SK-N-MC (cell line): ENCODE measurements around the gene DNAI1.

Experiments
- DNase-seq: peaks from one replicate; pipeline ENCODE4 v3.0.0-alpha.2; 2011; ENCODE audit warnings: low read depth, low spot score
- H3K27ac ChIP-seq: fragments of 200-600 bp; sonication (generic); 2 replicates; pipeline ENCODE4 v1.5.1; 2016; ENCODE audit warnings: mixed run types
- H3K36me3 ChIP-seq: fragments of 200-600 bp; sonication (generic); 2 replicates; pipeline ENCODE4 v1.6.1; 2017; ENCODE audit warnings: antibody characterized with exemption, low read length, mixed read lengths; ENCODE audit not compliant: insufficient read depth
- H3K4me3 ChIP-seq: fragments of 200-600 bp; sonication (generic); 2 replicates; pipeline ENCODE4 v1.5.1; 2016
- H3K9ac ChIP-seq: fragments of 200-600 bp; sonication (generic); 2 replicates; pipeline ENCODE4 v1.8.0; 2017; ENCODE audit warnings: mixed run types, mixed read lengths; ENCODE audit not compliant: insufficient read length
- H3K9me3 ChIP-seq: fragments of 200-600 bp; sonication (generic); 2 replicates; pipeline ENCODE4 v1.6.1; 2017; ENCODE audit warnings: low read depth, mild to moderate bottlenecking, antibody characterized with exemption, low read length, moderate library complexity, mixed read lengths
- EZH2 ChIP-seq: fragments of 200-600 bp; sonication (generic); IDR thresholded peaks from one replicate; pipeline ENCODE4 v1.6.1; 2017; ENCODE audit warnings: antibody characterized with exemption
- FOXP2 ChIP-seq: optimal IDR thresholded peaks from 2 replicates; pipeline ENCODE3; 2011; ENCODE audit warnings: mild to moderate bottlenecking, moderate library complexity; ENCODE audit not compliant: insufficient read depth; ENCODE audit errors: extremely low read length, control extremely low read depth
- POLR2AphosphoS5 ChIP-seq: IDR thresholded peaks from 2 replicates; pipeline ENCODE4 v1.6.1; 2012; ENCODE audit warnings: mild to moderate bottlenecking, low read depth, low read length, borderline replicate concordance

Gene DNAI1

DNA sequence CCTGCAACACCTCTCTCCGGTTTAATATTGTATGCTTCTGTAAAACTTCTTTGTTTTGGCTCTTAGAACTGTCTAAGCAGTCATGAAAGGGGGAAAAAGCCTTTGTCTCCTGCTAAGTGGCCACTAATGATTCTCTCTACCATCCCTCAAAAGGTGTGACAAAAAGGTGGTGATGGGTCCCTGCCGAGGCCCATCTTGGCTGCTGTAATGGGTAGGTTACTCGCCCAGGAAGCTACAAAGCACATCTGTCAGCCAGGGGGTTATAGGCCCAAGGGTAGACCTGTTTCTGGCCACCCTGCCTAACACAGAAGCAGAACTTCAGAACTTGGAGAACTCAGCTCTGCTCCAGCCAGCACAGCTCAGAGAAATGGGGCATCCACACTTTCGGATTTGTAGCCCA, 1.9 kb upstream of the DNAI1 start:
- H3K4me3 ChIP-seq: peak overlapping the region; percentile 93
- H3K36me3 ChIP-seq: no peaks in the 10 kb centered on the region
- no peak overlapping the region for H3K27ac ChIP-seq
- peak overlapping the region; percentile 80 for H3K9ac ChIP-seq
- no peak for DNase-seq
- no peaks in the 10 kb centered on the region for H3K9me3 ChIP-seq
- no peak for TF ChIP-seq FOXP2
- TF ChIP-seq POLR2AphosphoS5: no peak
- no peak for TF ChIP-seq EZH2

DNA sequence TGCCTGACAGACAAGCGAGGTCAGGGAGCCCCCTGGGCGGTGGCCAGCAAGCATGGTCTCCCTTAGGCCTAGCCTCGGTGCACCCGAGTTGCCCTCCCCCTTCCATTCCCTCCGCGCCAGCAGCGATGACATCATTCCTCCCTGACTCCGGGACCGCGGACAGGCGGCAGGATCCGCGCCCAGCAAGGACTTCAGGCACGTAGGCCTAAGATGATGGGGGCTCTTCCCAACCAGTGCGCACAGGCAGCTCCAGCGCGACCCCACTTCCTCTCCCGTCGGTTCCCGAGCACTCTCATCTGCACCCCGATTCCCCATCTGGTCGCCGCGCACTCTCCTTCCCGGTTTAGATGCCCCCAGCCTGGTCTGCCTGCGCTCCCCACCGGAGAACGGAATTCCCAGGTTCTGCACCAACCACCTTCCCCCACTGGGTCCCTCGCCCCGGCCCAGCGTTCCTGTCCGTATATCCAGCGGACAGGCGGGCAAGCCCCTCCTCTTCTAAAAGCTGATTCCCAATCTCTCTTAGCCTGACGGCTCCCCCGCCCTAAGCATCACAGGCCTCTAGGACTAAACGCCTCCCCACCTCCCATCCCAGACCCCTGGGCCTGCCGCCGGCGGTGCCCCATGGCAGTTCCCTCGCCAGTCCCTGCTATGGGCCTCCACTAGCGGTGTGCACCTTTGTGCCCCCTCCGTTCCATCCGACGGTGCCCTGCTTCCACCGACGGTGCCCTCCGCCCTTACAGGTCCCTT, 1.2 kb upstream of the DNAI1 start:
- Histone ChIP-seq H3K27ac (no peak overlapping the region), H3K9ac (peak overlapping the region; percentile 80), H3K4me3 (peak overlapping the region; percentile 93), H3K36me3 (no peaks in the 10 kb centered on the region), H3K9me3 (no peaks in the 10 kb centered on the region)
- no peak for DNase-seq
- TF ChIP-seq POLR2AphosphoS5 (no peak), FOXP2 (no peak), EZH2 (no peak)

DNA sequence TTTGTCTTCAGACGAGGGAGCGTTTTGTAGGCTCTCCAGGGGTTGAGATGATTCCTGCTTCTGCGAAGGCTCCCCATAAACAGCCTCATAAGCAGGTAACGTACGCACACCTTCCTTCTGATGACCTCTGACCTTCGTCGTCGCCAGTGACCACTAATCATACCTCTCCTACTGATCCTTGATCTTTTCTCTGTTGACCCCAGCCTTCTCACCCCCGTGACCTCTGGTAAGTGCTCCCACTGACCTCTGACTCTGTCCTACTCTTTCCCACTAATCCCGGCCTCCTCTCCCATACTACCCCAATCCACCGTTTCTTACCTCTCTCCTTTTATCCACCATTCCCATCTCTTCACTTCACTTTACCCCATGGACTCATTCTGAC, 345 bp downstream of the DNAI1 start:
- H3K9ac ChIP-seq: no peak overlapping the region
- H3K27ac ChIP-seq: no peak overlapping the region
- peak overlapping the region; percentile 93 for H3K4me3 ChIP-seq
- TF ChIP-seq FOXP2 (no peak), POLR2AphosphoS5 (no peak), EZH2 (no peak)
- H3K9me3 ChIP-seq: no peaks in the 10 kb centered on the region
- DNase-seq: no peak
- no peaks in the 10 kb centered on the region for H3K36me3 ChIP-seq

DNA sequence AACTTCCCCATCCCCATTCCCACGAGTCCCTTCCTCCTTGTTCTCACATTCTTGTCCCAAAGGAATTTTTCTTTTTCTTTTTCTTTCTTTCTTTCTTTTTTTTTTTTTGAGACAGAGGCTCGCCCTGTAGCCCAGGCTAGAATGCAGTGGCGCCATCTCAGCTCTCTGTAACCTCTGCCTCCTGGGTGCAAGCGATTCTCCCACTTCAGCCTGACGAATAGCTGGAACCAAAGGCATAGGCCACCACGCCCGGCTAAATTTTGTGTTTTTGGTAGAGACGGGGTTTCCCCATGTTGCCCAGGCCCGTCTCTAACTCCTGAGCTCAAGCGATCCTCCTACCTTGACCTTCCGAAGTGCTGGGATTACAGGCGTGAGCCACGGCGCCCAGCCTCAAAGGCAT, 751 bp downstream of the DNAI1 start:
- Histone ChIP-seq H3K9me3 (no peaks in the 10 kb centered on the region), H3K4me3 (no peak overlapping the region), H3K27ac (no peak overlapping the region), H3K36me3 (no peaks in the 10 kb centered on the region), H3K9ac (no peak overlapping the region)
- no peak for DNase-seq
- TF ChIP-seq POLR2AphosphoS5: no peak
- no peak for TF ChIP-seq FOXP2
- TF ChIP-seq EZH2: no peak

DNA sequence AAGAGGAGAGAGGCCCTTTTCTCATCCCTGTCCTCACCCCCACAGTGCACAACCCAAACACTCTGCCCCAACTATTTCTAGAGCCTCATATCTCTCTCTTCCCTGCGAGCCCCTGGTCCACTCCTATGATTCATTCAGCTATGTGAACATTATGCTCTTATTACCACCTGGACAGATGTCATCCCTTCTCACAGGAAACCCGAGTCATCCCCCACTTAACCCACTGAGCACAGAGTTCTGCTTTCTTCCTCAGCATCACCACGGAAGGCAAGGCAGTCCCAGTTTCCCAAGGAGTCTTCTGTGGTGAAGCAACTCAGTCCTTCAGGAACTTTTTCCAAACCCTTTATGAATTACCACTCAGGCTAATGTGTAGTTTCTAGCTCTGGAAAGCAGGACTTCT, 1.3 kb downstream of the DNAI1 start:
- Histone ChIP-seq H3K4me3 (no peak overlapping the region), H3K27ac (no peak overlapping the region), H3K36me3 (no peaks in the 10 kb centered on the region), H3K9me3 (no peaks in the 10 kb centered on the region), H3K9ac (no peak overlapping the region)
- TF ChIP-seq EZH2: no peak
- no peak for TF ChIP-seq FOXP2
- no peak for TF ChIP-seq POLR2AphosphoS5
- no peak for DNase-seq

DNA sequence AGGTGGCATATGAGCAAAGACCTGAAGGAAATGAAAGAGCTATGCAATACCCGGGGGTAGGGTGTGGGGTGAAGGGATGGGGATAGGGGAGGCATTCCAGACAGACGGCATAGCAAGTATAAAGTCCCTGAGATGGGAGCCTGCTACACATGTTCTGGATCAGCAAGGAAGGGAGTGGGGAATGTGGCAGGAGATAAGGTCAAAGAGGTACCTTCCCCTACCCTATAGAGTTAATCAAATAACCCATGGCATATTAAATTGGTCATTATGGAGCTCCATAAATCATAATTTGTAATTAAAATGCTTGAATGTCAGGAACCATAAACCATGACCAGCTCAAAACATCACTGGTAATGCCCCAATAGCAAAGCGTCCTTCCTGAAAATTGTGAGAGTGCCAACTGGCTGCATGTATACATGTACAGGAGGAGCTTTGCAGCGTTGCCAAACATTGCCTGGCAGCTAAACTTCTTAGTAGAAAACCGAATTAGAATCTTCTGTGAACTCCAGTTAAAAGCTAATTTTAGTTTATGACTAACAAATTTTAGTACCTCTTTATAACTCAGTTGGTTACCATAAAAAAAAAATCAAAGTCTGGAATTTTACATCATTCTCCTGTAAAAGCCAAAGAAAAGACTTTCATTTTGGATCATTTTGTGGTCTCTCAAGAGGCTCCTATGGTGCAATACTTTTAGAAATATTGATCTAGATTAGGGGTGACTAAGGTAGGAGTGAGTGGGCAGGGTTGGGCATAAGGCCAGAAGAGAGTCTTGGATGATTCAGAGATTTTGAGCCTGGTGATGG, 4.7 kb downstream of the DNAI1 start:
- no peaks in the 10 kb centered on the region for H3K9me3 ChIP-seq
- no peak overlapping the region for H3K27ac ChIP-seq
- H3K36me3 ChIP-seq: no peaks in the 10 kb centered on the region
- no peak for DNase-seq
- H3K9ac ChIP-seq: no peak overlapping the region
- TF ChIP-seq EZH2: no peak
- no peak for TF ChIP-seq FOXP2
- TF ChIP-seq POLR2AphosphoS5: no peak
- H3K4me3 ChIP-seq: no peak overlapping the region

DNA sequence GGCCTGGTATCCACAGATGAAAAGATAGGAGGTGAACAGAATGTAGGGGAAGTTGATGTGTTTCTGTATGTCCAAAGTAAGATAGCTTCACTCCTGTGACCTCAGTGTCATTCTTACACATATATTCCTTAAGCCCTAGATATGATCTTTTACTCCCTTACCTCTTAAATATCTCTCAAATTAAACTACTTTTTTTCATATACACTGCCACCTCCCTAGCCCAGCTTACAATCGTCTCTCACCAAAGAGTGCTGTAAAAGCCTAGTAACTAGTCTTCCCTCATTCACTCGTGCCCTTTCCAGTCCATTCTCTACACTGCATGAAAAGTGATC, 5.3 kb downstream of the DNAI1 start:
- H3K36me3 ChIP-seq: no peaks in the 10 kb centered on the region
- DNase-seq: no peak
- no peaks in the 10 kb centered on the region for H3K9me3 ChIP-seq
- no peak overlapping the region for H3K9ac ChIP-seq
- H3K4me3 ChIP-seq: no peak overlapping the region
- TF ChIP-seq POLR2AphosphoS5: no peak
- TF ChIP-seq FOXP2: no peak
- TF ChIP-seq EZH2: no peak
- no peak overlapping the region for H3K27ac ChIP-seq

DNA sequence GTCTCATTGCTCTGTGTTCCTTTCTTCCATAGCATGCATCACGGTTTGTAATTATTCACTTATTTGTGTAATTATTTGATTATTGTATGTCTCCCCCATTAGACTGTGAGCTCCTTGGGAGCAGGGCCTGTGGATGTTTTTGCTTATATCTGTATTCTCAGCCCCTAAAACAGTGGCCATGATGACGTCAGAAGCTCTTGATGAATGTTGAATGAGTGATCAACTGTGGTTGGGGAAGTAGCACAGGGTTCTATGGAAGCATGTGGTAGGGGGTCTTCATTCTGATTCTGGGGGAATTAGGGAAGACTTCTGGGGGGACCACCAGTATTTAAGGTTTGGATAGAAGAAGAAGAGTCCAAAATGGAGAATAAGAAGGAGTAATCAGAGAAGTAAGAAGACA, 6.0 kb downstream of the DNAI1 start:
- Histone ChIP-seq H3K27ac (no peak overlapping the region), H3K9ac (no peak overlapping the region), H3K9me3 (no peaks in the 10 kb centered on the region), H3K4me3 (no peak overlapping the region), H3K36me3 (no peaks in the 10 kb centered on the region)
- DNase-seq: no peak
- TF ChIP-seq EZH2: no peak
- no peak for TF ChIP-seq FOXP2
- TF ChIP-seq POLR2AphosphoS5: no peak
